GM23248 (cell line): ENCODE results near the gene SV2B.

Experiments used
- EZH2 ChIP-seq: fragments of 200-600 bp; sonication (generic); IDR thresholded peaks from 2 replicates; pipeline ENCODE4 v1.6.1; 2018; ENCODE audit warnings: antibody characterized with exemption, mild to moderate bottlenecking; ENCODE audit not compliant: insufficient read depth, poor library complexity, severe bottlenecking
- EZH2phosphoT487 ChIP-seq: fragments of 200-600 bp; sonication (generic); IDR thresholded peaks from 2 replicates; pipeline ENCODE4 v1.6.1; 2018; ENCODE audit warnings: antibody characterized with exemption, moderate library complexity, mild to moderate bottlenecking, low read depth; ENCODE audit not compliant: insufficient read depth

- TF ChIP-seq EZH2, result no peak
- no peak for TF ChIP-seq EZH2phosphoT487
Observed at GRCh38 chr15:91203619-91204203, 103.7 kb downstream of the SV2B start.
